ENCODE results near the gene CLEC6A.

Gene CLEC6A

GRCh38 chr12:8471090-8471489 is 15.3 kb downstream of the CLEC6A start:
- Histone ChIP-seq H3K4me1 (no peaks in the 10 kb centered on the region), H3K9ac (no peak overlapping the region), H3K27me3 (ENCODE audit: control insufficient read depth, insufficient read depth, low read length) (no peaks in the 10 kb centered on the region), H3K27ac (no peak overlapping the region), H2AFZ (no peak overlapping the region), H3K36me3 (ENCODE audit: control insufficient read depth, insufficient read depth, low read length) (no peaks in the 10 kb centered on the region), H3K9me3 (ENCODE audit: control insufficient read depth, low read length) (no peaks in the 10 kb centered on the region), H3K4me2 (ENCODE audit: low read length) (no peak overlapping the region), H3K4me3 (ENCODE audit: low read depth, low read length) (no peak overlapping the region), H3K79me2 (no peaks in the 10 kb centered on the region)
- TF ChIP-seq, protein P1, sequence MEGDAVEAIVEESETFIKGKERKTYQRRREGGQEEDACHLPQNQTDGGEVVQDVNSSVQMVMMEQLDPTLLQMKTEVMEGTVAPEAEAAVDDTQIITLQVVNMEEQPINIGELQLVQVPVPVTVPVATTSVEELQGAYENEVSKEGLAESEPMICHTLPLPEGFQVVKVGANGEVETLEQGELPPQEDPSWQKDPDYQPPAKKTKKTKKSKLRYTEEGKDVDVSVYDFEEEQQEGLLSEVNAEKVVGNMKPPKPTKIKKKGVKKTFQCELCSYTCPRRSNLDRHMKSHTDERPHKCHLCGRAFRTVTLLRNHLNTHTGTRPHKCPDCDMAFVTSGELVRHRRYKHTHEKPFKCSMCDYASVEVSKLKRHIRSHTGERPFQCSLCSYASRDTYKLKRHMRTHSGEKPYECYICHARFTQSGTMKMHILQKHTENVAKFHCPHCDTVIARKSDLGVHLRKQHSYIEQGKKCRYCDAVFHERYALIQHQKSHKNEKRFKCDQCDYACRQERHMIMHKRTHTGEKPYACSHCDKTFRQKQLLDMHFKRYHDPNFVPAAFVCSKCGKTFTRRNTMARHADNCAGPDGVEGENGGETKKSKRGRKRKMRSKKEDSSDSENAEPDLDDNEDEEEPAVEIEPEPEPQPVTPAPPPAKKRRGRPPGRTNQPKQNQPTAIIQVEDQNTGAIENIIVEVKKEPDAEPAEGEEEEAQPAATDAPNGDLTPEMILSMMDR (IDR thresholded peaks at IDR 0.05), result no peak

DNA sequence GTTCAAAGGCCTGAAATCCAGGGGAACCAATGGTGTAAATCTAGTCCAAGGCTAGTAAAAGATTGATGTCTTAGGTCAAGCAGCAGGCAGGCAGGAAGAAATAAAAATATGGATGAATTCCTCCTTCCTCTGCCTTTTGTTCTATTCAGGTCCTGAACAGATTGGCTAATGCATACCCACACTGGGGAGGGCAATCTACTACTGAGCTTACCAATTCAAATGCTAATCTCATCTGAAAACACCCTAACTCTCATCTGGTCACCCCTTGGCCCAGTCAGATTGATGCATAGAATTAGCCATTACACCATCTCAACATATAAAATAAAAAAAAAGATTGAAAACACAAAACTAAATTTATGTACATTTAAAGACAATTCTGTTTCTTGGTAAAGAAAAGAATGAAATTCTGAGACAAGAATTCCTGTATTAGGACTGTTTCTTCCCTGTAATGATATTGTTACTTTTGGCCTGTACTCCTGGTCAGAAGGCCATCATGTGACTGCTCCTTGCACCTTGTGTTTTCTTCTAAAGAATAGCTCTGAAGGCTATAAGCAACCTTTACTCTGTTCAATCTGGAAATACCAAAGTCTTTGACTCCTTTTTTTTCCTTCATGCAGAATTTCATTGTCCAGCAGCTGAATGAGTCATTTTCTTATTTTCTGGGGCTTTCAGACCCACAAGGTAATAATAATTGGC is 19.9 kb downstream of the CLEC6A start:
- H3K36me3 ChIP-seq (ENCODE audit: control insufficient read depth, insufficient read depth, low read length), result no peaks in the 10 kb centered on the region
- no peaks in the 10 kb centered on the region for H3K9me3 ChIP-seq (ENCODE audit: control insufficient read depth, low read length)
- H3K27ac ChIP-seq, result no peak overlapping the region
- no peak overlapping the region for H3K9ac ChIP-seq
- TF ChIP-seq, protein P1 (IDR thresholded peaks at IDR 0.05), result no peak
- H3K79me2 ChIP-seq, result no peaks in the 10 kb centered on the region
- H3K4me2 ChIP-seq (ENCODE audit: low read length), result no peak overlapping the region
- H3K27me3 ChIP-seq (ENCODE audit: control insufficient read depth, insufficient read depth, low read length), result no peaks in the 10 kb centered on the region
- no peaks in the 10 kb centered on the region for H3K4me1 ChIP-seq
- H3K4me3 ChIP-seq (ENCODE audit: low read depth, low read length), result no peak overlapping the region
- H2AFZ ChIP-seq, result no peak overlapping the region

DNA sequence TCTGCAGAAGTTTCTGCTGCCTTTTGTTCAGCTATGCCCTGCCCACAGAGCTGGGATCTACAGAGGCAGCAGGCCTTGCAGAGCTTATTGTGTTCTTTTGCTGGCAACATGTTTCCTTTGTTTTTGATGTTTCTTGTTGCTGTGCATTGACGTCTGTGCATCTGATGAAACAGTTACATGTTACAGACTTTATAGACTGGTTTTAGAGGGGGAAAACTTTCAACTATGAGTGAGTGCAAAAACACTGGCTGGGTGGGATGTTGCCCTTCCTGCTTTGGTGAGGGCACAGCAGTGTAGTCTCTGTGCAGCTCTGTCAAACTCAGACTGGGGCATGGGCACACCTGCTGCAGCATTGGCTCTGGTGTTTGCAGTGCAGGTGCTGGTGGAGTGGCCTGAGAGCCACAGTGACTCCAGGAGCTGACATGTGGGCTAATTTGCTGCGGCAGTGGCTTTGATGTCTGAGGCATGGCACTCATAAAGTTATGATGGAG is 26.9 kb downstream of the CLEC6A start:
- Histone ChIP-seq H3K9me3 (ENCODE audit: control insufficient read depth, low read length) (no peaks in the 10 kb centered on the region), H3K9ac (no peak overlapping the region), H3K4me2 (ENCODE audit: low read length) (no peak overlapping the region), H2AFZ (no peak overlapping the region), H3K36me3 (ENCODE audit: control insufficient read depth, insufficient read depth, low read length) (no peaks in the 10 kb centered on the region), H3K4me3 (ENCODE audit: low read depth, low read length) (no peak overlapping the region), H3K4me1 (no peaks in the 10 kb centered on the region), H3K79me2 (no peaks in the 10 kb centered on the region), H3K27me3 (ENCODE audit: control insufficient read depth, insufficient read depth, low read length) (no peaks in the 10 kb centered on the region), H3K27ac (no peak overlapping the region)
- TF ChIP-seq, protein P1 (IDR thresholded peaks at IDR 0.05), result no peak

DNA sequence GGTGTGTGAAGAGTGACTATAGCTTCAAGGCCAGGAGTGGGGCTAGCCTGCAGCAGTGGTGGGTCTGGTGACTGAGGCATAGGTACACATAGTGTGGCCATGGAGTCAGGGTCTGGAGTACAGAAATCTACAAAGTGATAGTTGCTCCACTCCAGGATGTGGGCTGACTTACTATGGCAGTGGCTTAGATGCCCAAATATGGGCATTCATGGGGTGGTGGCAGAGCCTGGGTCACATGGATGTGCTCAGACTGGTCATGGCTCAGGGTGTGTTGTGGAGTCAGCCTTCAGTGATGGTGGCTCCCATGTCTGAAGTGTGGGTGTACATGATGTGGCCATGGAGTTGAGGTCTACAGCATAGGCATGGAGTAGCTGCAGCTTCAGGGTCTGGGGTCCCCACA is 27.3 kb downstream of the CLEC6A start:
- Histone ChIP-seq H3K27ac (no peak overlapping the region), H3K9ac (no peak overlapping the region), H3K79me2 (no peaks in the 10 kb centered on the region), H3K9me3 (ENCODE audit: control insufficient read depth, low read length) (no peaks in the 10 kb centered on the region), H3K27me3 (ENCODE audit: control insufficient read depth, insufficient read depth, low read length) (no peaks in the 10 kb centered on the region), H3K4me2 (ENCODE audit: low read length) (no peak overlapping the region), H3K36me3 (ENCODE audit: control insufficient read depth, insufficient read depth, low read length) (no peaks in the 10 kb centered on the region), H3K4me3 (ENCODE audit: low read depth, low read length) (no peak overlapping the region), H3K4me1 (no peaks in the 10 kb centered on the region), H2AFZ (no peak overlapping the region)
- TF ChIP-seq, protein P1 (IDR thresholded peaks at IDR 0.05), result no peak
